Measurements from ENCODE around the gene GPR132. TPM values are rescaled to one million over a fixed set of nuclear protein-coding genes. Genes with fewer than 3 reads are reported as not detected.
"Not testable (repeated sequence)": the region's sequence is repeated elsewhere in the genome, so short reads cannot be mapped to it uniquely, and the experiment has no call there.

Gene GPR132
- total and polyA plus RNA-seq, 2 donors (not counting 3 experiments of a cell fraction or from before 2014, with no cell fraction given): not detected

- ChIA-PET CTCF (interaction anchor here (1.4 to 1.8 kb wide), 3 partner anchors 10 to 62 kb away, joined by 4 to 7 read pairs (median 6); no protein-coding TSS in a partner anchor), POLR2A (interaction anchor here (0.7 kb wide), 1 partner anchor 349 kb away, joined by 4 read pairs; no protein-coding TSS in a partner anchor)
- H3K4me2 ChIP-seq (ENCODE audit: insufficient read depth, low read length); H3K4me3 ChIP-seq (replicated peaks in 1 of 3; ENCODE audit: insufficient read depth in 1 of 3, low read depth in 1 of 3, low read length in 3 of 3); FAIRE-seq; H3K36me3 ChIP-seq (ENCODE audit: control insufficient read depth in 2 of 2, extremely low read depth in 1 of 2, insufficient read depth in 2 of 2, low read length in 2 of 2); DNase-seq (ENCODE audit: low read depth, low spot score); dilution Hi-C loops (cut with MboI; ENCODE audit: extremely low pct_ligation_motif_present, low sequenced_read_pairs); H3K9me1 ChIP-seq (replicated peaks; ENCODE audit: control insufficient read depth, extremely low read depth, insufficient read depth, low read length); H4K20me1 ChIP-seq (replicated peaks; ENCODE audit: control insufficient read depth, extremely low read depth, insufficient read depth, low read length); H3K79me2 ChIP-seq (ENCODE audit: control insufficient read depth, insufficient read depth, low read length); H3K27ac ChIP-seq (ENCODE audit: insufficient read depth, low read depth, low read length); H3K9me3 ChIP-seq (replicated peaks; ENCODE audit: control insufficient read depth, insufficient read depth, low read length); H3K27me3 ChIP-seq (ENCODE audit: control insufficient read depth in 2 of 2, insufficient read depth in 2 of 2, low read length in 2 of 2); H3K4me1 ChIP-seq (ENCODE audit: control insufficient read depth, extremely low read depth, insufficient read depth, low read length); H3K9ac ChIP-seq (replicated peaks; ENCODE audit: extremely low read depth, insufficient read depth, low read length); BruUV-seq (replicated peaks); H2AFZ ChIP-seq (ENCODE audit: low read depth, low read length); intact Hi-C loops (cut with micrococcal nuclease): not testable (repeated sequence)
These were observed 29.6 kb downstream of the GPR132 start for GRCh38 chr14:105035616-105036015.

- POLR2A ChIA-PET: no interaction called here
- Histone ChIP-seq H3K9me3 (replicated peaks; ENCODE audit: control insufficient read depth, insufficient read depth, low read length) (no peaks in the 10 kb centered on the region), H4K20me1 (replicated peaks; ENCODE audit: control insufficient read depth, extremely low read depth, insufficient read depth, low read length) (no peaks in the 10 kb centered on the region), H3K9me1 (replicated peaks; ENCODE audit: control insufficient read depth, extremely low read depth, insufficient read depth, low read length) (no peaks in the 10 kb centered on the region), H3K79me2 (ENCODE audit: control insufficient read depth, insufficient read depth, low read length) (no peaks in the 10 kb centered on the region), H3K4me1 (ENCODE audit: control insufficient read depth, extremely low read depth, insufficient read depth, low read length) (peaks cover 5% of the 10 kb centered on the region), H3K27ac (ENCODE audit: insufficient read depth, low read depth, low read length) (no peak overlapping the region), H3K36me3 (ENCODE audit: control insufficient read depth in 2 of 2, extremely low read depth in 1 of 2, insufficient read depth in 2 of 2, low read length in 2 of 2) (no peaks in the 10 kb centered on the region), H3K9ac (replicated peaks; ENCODE audit: extremely low read depth, insufficient read depth, low read length) (no peak overlapping the region), H3K4me2 (ENCODE audit: insufficient read depth, low read length) (no peak overlapping the region), H3K4me3 (replicated peaks in 1 of 3; ENCODE audit: insufficient read depth in 1 of 3, low read depth in 1 of 3, low read length in 3 of 3) (no peak overlapping the region), H2AFZ (ENCODE audit: low read depth, low read length) (no peak overlapping the region), H3K27me3 (ENCODE audit: control insufficient read depth in 2 of 2, insufficient read depth in 2 of 2, low read length in 2 of 2) (no peaks in the 10 kb centered on the region)
- dilution Hi-C loops (cut with MboI; ENCODE audit: extremely low pct_ligation_motif_present, low sequenced_read_pairs): no loop called here
- no TSS peak for BruUV-seq (replicated peaks)
- FAIRE-seq: no peak
- TF ChIP-seq MAX (IDR thresholded peaks at IDR 0.05; ENCODE audit: insufficient read depth, insufficient read length) (no peak), POLR2AphosphoS5 (IDR thresholded peaks at IDR 0.05; ENCODE audit: insufficient read depth, low read depth, low read length) (no peak), MYC (IDR thresholded peaks at IDR 0.05; ENCODE audit: low read depth, low read length) (no peak)
- intact Hi-C loops (cut with micrococcal nuclease): no loop called here
- CTCF ChIA-PET: interaction anchor here (1.4 to 1.6 kb wide), 2 partner anchors 11 to 61 kb away, joined by 4 to 7 read pairs; no protein-coding TSS in a partner anchor
- DNase-seq (ENCODE audit: low read depth, low spot score): no peak
These were observed 30.8 kb downstream of the GPR132 start for GRCh38 chr14:105034315-105035039.

- dilution Hi-C loops (cut with MboI; ENCODE audit: extremely low pct_ligation_motif_present, low sequenced_read_pairs); CTCF ChIA-PET; H3K4me1 ChIP-seq (ENCODE audit: control insufficient read depth, extremely low read depth, insufficient read depth, low read length); POLR2A ChIA-PET; H3K36me3 ChIP-seq (ENCODE audit: control insufficient read depth in 2 of 2, extremely low read depth in 1 of 2, insufficient read depth in 2 of 2, low read length in 2 of 2); intact Hi-C loops (cut with micrococcal nuclease); H3K27ac ChIP-seq (ENCODE audit: insufficient read depth, low read depth, low read length); H3K27me3 ChIP-seq (ENCODE audit: control insufficient read depth in 2 of 2, insufficient read depth in 2 of 2, low read length in 2 of 2); H3K9me3 ChIP-seq (replicated peaks; ENCODE audit: control insufficient read depth, insufficient read depth, low read length); DNase-seq (ENCODE audit: low read depth, low spot score); BruUV-seq (replicated peaks); H4K20me1 ChIP-seq (replicated peaks; ENCODE audit: control insufficient read depth, extremely low read depth, insufficient read depth, low read length); H3K9me1 ChIP-seq (replicated peaks; ENCODE audit: control insufficient read depth, extremely low read depth, insufficient read depth, low read length); H3K79me2 ChIP-seq (ENCODE audit: control insufficient read depth, insufficient read depth, low read length): not testable (repeated sequence)
- peak overlapping the region; percentile 44 to 75 (median 66) for H3K4me3 ChIP-seq (replicated peaks in 1 of 3; ENCODE audit: insufficient read depth in 1 of 3, low read depth in 1 of 3, low read length in 3 of 3)
- FAIRE-seq: peak; percentile 44
- H2AFZ ChIP-seq (ENCODE audit: low read depth, low read length): peak overlapping the region; percentile 98
- H3K4me2 ChIP-seq (ENCODE audit: insufficient read depth, low read length): peak overlapping the region; percentile 68
- peak overlapping the region; percentile 71 for H3K9ac ChIP-seq (replicated peaks; ENCODE audit: extremely low read depth, insufficient read depth, low read length)
These were observed 31.8 kb downstream of the GPR132 start for GRCh38 chr14:105033412-105033900.
